KMS-11 (cell line): ENCODE data around the gene CEND1.

Source experiments
- H2AFZ ChIP-seq: fragments of 200-600 bp; sonication (generic); 2 replicates; pipeline ENCODE4 v1.6.1; 2016; ENCODE audit warnings: antibody characterized with exemption, mixed run types, low read depth
- H3K27ac ChIP-seq: fragments of 200-600 bp; sonication (generic); 2 replicates; pipeline ENCODE4 v1.6.1; 2016; ENCODE audit warnings: mild to moderate bottlenecking, mixed run types
- H3K27me3 ChIP-seq: fragments of 200-600 bp; sonication (generic); 2 replicates; pipeline ENCODE4 v1.6.1; 2017; ENCODE audit warnings: mild to moderate bottlenecking, low read depth, mixed run types, moderate library complexity; ENCODE audit not compliant: insufficient read depth
- H3K36me3 ChIP-seq: fragments of 200-600 bp; sonication (generic); 2 replicates; pipeline ENCODE4 v1.6.1; 2017; ENCODE audit warnings: mild to moderate bottlenecking, mixed run types; ENCODE audit not compliant: insufficient read depth
- H3K4me1 ChIP-seq: fragments of 200-600 bp; sonication (generic); 2 replicates; pipeline ENCODE4 v1.6.1; 2016; ENCODE audit warnings: mild to moderate bottlenecking, low read depth, mixed run types; ENCODE audit not compliant: poor library complexity, severe bottlenecking
- H3K4me2 ChIP-seq: fragments of 200-600 bp; sonication (generic); 2 replicates; pipeline ENCODE4 v1.7.0; 2016; ENCODE audit warnings: mild to moderate bottlenecking, mixed run types
- H3K4me3 ChIP-seq: fragments of 200-600 bp; sonication (generic); IDR thresholded peaks from 2 replicates; pipeline ENCODE4 v1.6.1; 2017; ENCODE audit warnings: low read depth, low read length, mixed read lengths; ENCODE audit not compliant: insufficient read depth
- H3K79me2 ChIP-seq: fragments of 200-600 bp; sonication (generic); 2 replicates; pipeline ENCODE4 v1.6.1; 2016; ENCODE audit warnings: low read depth, mixed run types; ENCODE audit not compliant: insufficient read depth
- H3K9ac ChIP-seq: fragments of 200-600 bp; sonication (generic); 2 replicates; pipeline ENCODE4 v1.6.1; 2016; ENCODE audit warnings: mild to moderate bottlenecking, mixed run types
- H4K20me1 ChIP-seq: fragments of 200-600 bp; sonication (generic); 2 replicates; pipeline ENCODE4 v1.6.1; 2016; ENCODE audit warnings: mild to moderate bottlenecking, mixed run types; ENCODE audit not compliant: insufficient read depth
- CTCF ChIP-seq: fragments of 200-600 bp; sonication (generic); conservative IDR thresholded peaks from 2 replicates; pipeline ENCODE4 v1.6.1; 2017; ENCODE audit warnings: low read depth, mild to moderate bottlenecking, antibody characterized with exemption, low read length, moderate library complexity, mixed read lengths

The CEND1 gene

DNA sequence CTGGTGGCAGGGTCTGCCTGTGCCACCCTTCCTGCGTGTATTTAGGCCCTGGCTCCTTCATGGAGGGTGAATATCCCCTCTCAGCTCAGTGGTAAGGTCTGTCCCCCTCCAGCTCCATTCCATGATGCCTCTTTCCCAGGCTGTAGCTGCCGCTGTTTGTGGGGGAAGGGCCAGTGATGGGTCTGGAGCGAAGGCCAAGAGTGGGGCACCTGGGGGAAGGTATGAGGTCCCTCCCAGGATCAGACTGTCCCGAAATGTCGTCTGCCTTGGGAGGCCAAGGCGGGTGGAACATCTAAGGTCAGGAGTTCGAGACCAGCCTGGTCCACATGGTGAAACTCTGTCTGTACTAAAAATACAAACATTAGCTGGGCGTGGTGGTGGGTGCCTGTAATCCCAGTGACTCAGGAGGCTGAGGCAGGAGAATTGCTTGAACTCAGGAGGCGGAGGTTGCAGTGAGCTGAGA, 44.0 kb upstream of the CEND1 start:
- peaks cover 28% of the 10 kb centered on the region for H3K27me3 ChIP-seq
- no peak overlapping the region for H3K27ac ChIP-seq
- H3K4me1 ChIP-seq = peaks cover 38% of the 10 kb centered on the region
- H3K4me2 ChIP-seq = peak overlapping the region; percentile 68
- no peak overlapping the region for H3K4me3 ChIP-seq
- no peaks in the 10 kb centered on the region for H3K79me2 ChIP-seq
- H3K36me3 ChIP-seq = no peaks in the 10 kb centered on the region
- H2AFZ ChIP-seq = no peak overlapping the region
- no peak overlapping the region for H3K9ac ChIP-seq
- TF ChIP-seq CTCF = no peak
- no peaks in the 10 kb centered on the region for H4K20me1 ChIP-seq

- H3K36me3 ChIP-seq = no peaks in the 10 kb centered on the region
- H3K4me1 ChIP-seq = peaks cover 45% of the 10 kb centered on the region
- TF ChIP-seq CTCF = no peak
- H3K9ac ChIP-seq = peak overlapping the region; percentile 49; the same call in 1 of the 2 replicates
- H3K4me3 ChIP-seq = no peak overlapping the region
- H3K4me2 ChIP-seq = peak overlapping the region; percentile 68
- H3K27ac ChIP-seq = no peak overlapping the region
- peaks cover 34% of the 10 kb centered on the region for H3K27me3 ChIP-seq
- no peak overlapping the region for H2AFZ ChIP-seq
- no peaks in the 10 kb centered on the region for H4K20me1 ChIP-seq
- no peaks in the 10 kb centered on the region for H3K79me2 ChIP-seq
These were observed 43.4 kb upstream of the CEND1 start for GRCh38 chr11:833114-833791.

- Histone ChIP-seq H3K27me3 (peaks cover 35% of the 10 kb centered on the region), H3K9ac (peak within 1 kb of the TSS; percentile 49; the same call in 1 of the 2 replicates), H2AFZ (peak within 1 kb of the TSS; percentile 26; the same call in 1 of the 2 replicates), H4K20me1 (no peaks in the 10 kb centered on the region), H3K4me1 (peaks cover 51% of the 10 kb centered on the region), H3K4me3 (no peak within 1 kb of the TSS), H3K4me2 (peak within 1 kb of the TSS; percentile 68), H3K27ac (no peak within 1 kb of the TSS), H3K79me2 (no peaks in the 10 kb centered on the region), H3K36me3 (no peaks in the 10 kb centered on the region)
- no peak for TF ChIP-seq CTCF
These were observed 42.7 kb upstream of the CEND1 start, which contains the start of gene CD151 for GRCh38 chr11:832529-833113. TSS of gene CD151 (plus strand) at chr11:832952. CDS start at chr11:836070, 3,118 bp downstream.

DNA sequence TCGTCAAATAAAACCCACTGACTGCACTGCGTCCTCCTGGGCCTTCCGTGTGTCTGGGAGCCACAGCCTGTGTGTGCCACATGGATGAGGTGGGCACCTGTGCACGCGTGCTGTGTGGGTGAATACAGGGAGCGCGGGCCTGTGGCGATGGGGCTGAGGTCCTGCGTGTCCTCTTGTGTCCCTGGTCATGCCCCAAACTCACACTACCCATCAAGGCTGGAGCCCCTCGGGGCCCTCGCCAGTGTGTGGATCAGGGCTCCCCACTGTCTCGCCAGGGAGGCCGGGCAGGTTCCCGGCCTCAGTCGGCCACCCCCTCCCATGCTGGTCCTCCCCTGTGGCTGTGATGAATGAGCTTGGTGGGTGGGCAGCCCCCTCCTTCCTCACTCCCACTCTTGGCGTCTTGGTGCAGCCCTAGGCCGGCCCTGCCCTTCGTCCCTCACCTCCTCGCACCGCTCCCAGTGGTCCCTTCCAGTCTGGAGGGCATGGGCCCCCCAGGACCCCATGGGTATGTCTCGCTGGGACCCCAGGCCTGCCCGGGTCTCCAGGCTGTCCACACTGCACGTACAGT, 42.2 kb upstream of the CEND1 start:
- H3K36me3 ChIP-seq = no peaks in the 10 kb centered on the region
- no peak overlapping the region for H3K27ac ChIP-seq
- peak overlapping the region; percentile 66; the same call in 1 of the 2 replicates for H3K4me2 ChIP-seq
- H4K20me1 ChIP-seq = no peaks in the 10 kb centered on the region
- H3K27me3 ChIP-seq = peaks cover 35% of the 10 kb centered on the region
- no peak overlapping the region for H3K9ac ChIP-seq
- H3K79me2 ChIP-seq = no peaks in the 10 kb centered on the region
- 0 out of 2 replicates have a peak overlapping the region, but pooled peaks have one; percentile 26 for H2AFZ ChIP-seq
- TF ChIP-seq CTCF = no peak
- peaks cover 54% of the 10 kb centered on the region for H3K4me1 ChIP-seq
- no peak overlapping the region for H3K4me3 ChIP-seq
